Hematopoietic multipotent progenitor cell treated with erythropoietin and hydrocortisone succinate and interleukin-3 and kit ligand, for 17 days (in vitro differentiated cells): ENCODE measurements around the gene C4BPB.

Experiments
- DNase-seq: peaks from one replicate; pipeline ENCODE4 v3.0.0-alpha.2; 2015; ENCODE audit warnings: low spot score

The C4BPB gene

DNA sequence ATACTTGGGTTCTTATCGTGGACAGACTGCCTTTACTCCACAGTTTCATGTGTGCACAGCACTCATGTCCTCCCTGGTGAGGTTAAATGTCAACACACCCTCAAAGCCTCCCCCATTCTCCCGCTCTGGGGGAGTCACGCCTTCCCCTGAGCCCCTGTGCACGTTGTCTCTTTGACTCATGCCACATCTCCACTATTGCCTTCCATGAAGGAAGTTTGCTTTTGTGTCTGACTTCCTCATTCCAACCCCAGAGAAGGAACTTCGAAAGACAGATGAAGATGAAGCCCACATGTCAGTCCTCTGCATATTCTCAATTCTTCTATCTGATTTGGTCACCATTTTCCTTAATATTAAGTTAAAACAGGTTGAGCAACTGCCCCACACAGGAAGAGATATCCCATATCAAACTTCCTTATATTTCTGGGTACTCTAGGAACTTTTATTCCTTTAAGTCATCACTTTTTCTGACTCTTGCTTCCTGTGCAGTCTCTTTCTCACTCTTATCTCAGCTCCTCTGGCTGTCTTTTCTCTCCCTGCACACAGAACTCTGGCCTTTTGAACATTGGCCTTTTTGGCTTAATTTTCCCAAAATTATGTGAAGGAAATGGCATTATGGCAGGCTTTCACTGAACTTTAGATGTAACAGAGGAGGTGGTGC, 56.9 kb downstream of the C4BPB start:
- no peak for DNase-seq
